Sigmoid colon (tissue), 4 donors: ENCODE measurements around the gene DNAH11.

Experiments used
- CTCF ChIP-seq, 4 experiments: fragments of 450-650 bp in 3 of 4; fragments of 200-600 bp in 1 of 4; IDR thresholded peaks; one replicate each; pipeline ENCODE4 v1.5.1; 2016 to 2019; ENCODE audit warnings: antibody characterized with exemption in 4 of 4, mild to moderate bottlenecking in 3 of 4, moderate library complexity in 2 of 4
- EP300 ChIP-seq, 4 donors: sonication (generic); formaldehyde crosslinking; IDR thresholded peaks; one replicate each; pipeline ENCODE4 v1.6.1; 2017; ENCODE audit warnings: antibody characterized with exemption in 4 of 4
- POLR2A ChIP-seq, 2 donors: fragments of 450-650 bp; IDR thresholded peaks; one replicate each; pipeline ENCODE4 v1.6.1; 2016; ENCODE audit warnings: antibody characterized with exemption in 2 of 2, mild to moderate bottlenecking in 2 of 2, moderate library complexity in 2 of 2

- TF ChIP-seq CTCF (IDR thresholded peaks at IDR 0.05) (no peak), EP300 (IDR thresholded peaks at IDR 0.05) (no peak), POLR2A (IDR thresholded peaks at IDR 0.05) (no peak)
Observed at GRCh38 chr7:21585070-21585724, 42.4 kb downstream of the DNAH11 start.
